Mesothelial cell of epicardium (in vitro differentiated cells): ENCODE results near the gene TXNDC12. TPM values are rescaled to one million over a fixed set of nuclear protein-coding genes. Genes with fewer than 3 reads are reported as not detected.

ENCODE experiments used
- DNase-seq, 2 experiments: peaks; one replicate each; pipeline ENCODE4 v3.0.0; 2021; ENCODE audit warnings: low spot score in 2 of 2; ENCODE audit not compliant: unreplicated experiment in 2 of 2
- H3K27ac Mint-ChIP-seq: 2 replicates; pipeline ENCODE4 v1.8.0; 2021; ENCODE audit warnings: mixed read lengths
- H3K27me3 Mint-ChIP-seq: 2 replicates; pipeline ENCODE4 v1.8.0; 2021; ENCODE audit warnings: low read depth, mixed read lengths
- H3K36me3 Mint-ChIP-seq: 2 replicates; pipeline ENCODE4 v1.8.0; 2021; ENCODE audit warnings: mixed read lengths
- H3K4me1 Mint-ChIP-seq: 2 replicates; pipeline ENCODE4 v1.8.0; 2021; ENCODE audit warnings: mixed read lengths
- H3K4me3 Mint-ChIP-seq: 2 replicates; pipeline ENCODE4 v1.8.0; 2021; ENCODE audit warnings: mild to moderate bottlenecking, moderate library complexity, mixed read lengths
- H3K9me3 Mint-ChIP-seq: 2 replicates; pipeline ENCODE4 v1.8.0; 2021; ENCODE audit warnings: mixed read lengths
- total RNA-seq: library from RNA; stranded (reverse); gene quantifications from 3 replicates; pipeline ENCODE4 v1.2.1, GENCODE V29; 2021
- TF ChIP-seq, protein P1 (sequence below): fragments of 200-600 bp; sonication (generic); IDR thresholded peaks from one replicate; pipeline ENCODE4 v1.5.0; 2021; ENCODE audit warnings: antibody characterized with exemption; ENCODE audit not compliant: unreplicated experiment

TXNDC12 gene
- total RNA-seq, 1 donor from 2014 or later: 46.7 TPM

DNA sequence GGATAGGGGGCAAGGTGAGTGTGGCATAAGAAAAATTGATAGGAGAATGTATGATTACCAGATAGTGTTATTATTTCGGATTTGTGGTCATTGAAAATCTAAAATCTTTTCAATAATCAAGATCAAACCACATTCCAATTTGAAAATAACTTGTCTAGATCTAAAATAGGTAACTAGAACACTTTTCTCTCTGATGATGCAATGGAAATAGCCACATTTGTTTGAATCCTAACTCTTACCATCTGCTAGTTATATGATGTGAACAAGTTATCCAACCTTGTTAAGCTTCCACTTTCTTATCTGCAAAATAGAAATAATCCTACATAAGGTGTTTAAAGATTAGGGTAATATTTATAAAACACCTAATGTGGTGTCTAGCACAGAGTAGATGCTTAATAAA is 4.9 kb upstream of the TXNDC12 start:
- DNase-seq: no peak
- H3K27ac Mint-ChIP-seq: no peak overlapping the region
- H3K9me3 Mint-ChIP-seq: no peaks in the 10 kb centered on the region
- H3K27me3 Mint-ChIP-seq: no peaks in the 10 kb centered on the region
- peaks cover 17% of the 10 kb centered on the region for H3K36me3 Mint-ChIP-seq
- TF ChIP-seq, protein P1, sequence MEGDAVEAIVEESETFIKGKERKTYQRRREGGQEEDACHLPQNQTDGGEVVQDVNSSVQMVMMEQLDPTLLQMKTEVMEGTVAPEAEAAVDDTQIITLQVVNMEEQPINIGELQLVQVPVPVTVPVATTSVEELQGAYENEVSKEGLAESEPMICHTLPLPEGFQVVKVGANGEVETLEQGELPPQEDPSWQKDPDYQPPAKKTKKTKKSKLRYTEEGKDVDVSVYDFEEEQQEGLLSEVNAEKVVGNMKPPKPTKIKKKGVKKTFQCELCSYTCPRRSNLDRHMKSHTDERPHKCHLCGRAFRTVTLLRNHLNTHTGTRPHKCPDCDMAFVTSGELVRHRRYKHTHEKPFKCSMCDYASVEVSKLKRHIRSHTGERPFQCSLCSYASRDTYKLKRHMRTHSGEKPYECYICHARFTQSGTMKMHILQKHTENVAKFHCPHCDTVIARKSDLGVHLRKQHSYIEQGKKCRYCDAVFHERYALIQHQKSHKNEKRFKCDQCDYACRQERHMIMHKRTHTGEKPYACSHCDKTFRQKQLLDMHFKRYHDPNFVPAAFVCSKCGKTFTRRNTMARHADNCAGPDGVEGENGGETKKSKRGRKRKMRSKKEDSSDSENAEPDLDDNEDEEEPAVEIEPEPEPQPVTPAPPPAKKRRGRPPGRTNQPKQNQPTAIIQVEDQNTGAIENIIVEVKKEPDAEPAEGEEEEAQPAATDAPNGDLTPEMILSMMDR: no peak
- H3K4me3 Mint-ChIP-seq: no peak overlapping the region
- H3K4me1 Mint-ChIP-seq: peaks cover 31% of the 10 kb centered on the region

DNA sequence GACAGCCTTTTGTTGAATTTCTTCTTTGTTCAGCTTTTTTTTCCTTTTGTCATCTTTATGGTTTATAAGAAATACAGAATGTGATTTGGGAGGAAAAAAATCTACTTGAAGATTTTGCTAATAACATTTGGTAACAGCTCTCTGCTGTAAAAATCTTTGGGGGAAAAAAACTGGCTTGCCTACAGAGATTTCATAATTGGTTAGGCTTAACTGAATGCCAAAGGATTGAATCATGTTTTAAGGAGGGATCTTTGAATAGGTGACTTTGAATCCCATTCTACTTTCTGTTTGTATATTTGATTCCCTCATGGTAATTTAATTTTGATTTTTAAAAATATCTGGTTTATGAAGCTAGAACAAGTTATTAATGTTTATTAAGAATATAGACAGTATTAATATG is 4.3 kb upstream of the TXNDC12 start:
- peaks cover 15% of the 10 kb centered on the region for H3K36me3 Mint-ChIP-seq

DNA sequence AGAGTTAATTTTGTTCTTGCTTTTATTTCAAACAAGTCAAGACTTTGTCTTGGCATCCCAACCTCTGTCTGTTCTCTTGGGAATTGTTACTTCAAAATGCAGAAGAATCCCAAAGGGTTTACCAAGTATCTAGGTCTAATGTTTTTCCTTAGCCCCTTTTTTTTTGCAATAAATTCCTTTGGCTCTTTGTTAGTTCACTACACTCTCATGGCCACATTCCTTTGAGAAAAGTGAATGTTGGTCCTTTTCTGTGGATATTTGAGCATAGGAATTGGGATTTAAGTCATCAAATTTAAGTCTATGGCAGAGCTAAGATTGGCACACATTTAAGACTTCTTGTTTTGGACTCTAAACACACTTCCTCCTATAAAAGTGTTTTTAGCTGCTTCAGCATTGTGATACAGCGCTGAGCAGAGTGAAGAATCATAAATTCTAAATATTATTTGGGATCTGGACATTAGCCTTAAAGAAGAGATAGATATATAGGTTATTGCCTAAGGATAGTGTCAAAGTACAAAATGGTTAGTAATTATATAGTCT is 3.0 kb upstream of the TXNDC12 start:
- Mint-ChIP-seq H3K9me3 (no peaks in the 10 kb centered on the region), H3K4me3 (peak overlapping the region; percentile 93), H3K36me3 (peaks cover 8% of the 10 kb centered on the region), H3K27me3 (no peaks in the 10 kb centered on the region), H3K27ac (peak overlapping the region; percentile 93), H3K4me1 (peaks cover 42% of the 10 kb centered on the region)
- TF ChIP-seq, protein P1: no peak
- no peak for DNase-seq

More for the DNA sequence above, 4.3 kb upstream of the TXNDC12 start:
- no peaks in the 10 kb centered on the region for H3K9me3 Mint-ChIP-seq
- peak overlapping the region; percentile 93 for H3K27ac Mint-ChIP-seq
- H3K4me1 Mint-ChIP-seq: peaks cover 34% of the 10 kb centered on the region
- TF ChIP-seq, protein P1: no peak
- no peak for DNase-seq
- no peaks in the 10 kb centered on the region for H3K27me3 Mint-ChIP-seq
- H3K4me3 Mint-ChIP-seq: peak overlapping the region; percentile 42

DNA sequence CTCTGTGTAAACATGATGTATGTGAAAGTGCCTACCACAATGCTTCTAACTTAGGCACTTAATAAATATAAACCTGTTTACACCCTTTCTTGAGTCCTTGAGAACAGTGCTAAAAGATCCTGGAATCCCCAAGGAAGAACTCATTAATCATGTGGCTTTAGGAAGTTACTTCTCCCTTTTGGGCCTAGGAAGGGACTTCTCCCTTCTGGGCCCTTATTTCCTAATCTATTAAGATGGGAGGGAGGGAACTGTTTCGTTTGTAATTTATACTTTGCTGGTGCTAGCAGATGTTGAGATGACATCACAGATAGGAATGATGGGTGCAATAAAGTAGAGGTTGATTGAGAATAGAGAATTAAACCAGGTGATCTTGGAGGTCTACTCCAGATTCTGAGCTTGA is 2.3 kb upstream of the TXNDC12 start:
- H3K9me3 Mint-ChIP-seq: no peaks in the 10 kb centered on the region
- TF ChIP-seq, protein P1: no peak

DNA sequence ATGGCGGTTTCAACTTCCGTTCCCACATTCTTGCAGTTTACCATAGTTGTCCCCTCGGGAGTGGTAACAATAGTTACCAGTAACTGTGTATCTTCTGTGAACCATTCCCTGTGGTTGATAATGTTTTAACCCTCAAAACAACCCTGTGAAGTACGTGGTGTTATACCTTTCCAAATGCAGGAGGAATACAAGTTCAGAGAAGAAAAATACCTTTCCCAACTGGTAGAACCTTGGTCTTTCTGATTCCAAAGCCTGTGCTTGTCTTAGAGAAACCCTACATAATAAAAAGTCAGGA is 1.9 kb upstream of the TXNDC12 start:
- TF ChIP-seq, protein P1: no peak
- H3K4me1 Mint-ChIP-seq: peaks cover 47% of the 10 kb centered on the region
- no peaks in the 10 kb centered on the region for H3K27me3 Mint-ChIP-seq
- peaks cover 11% of the 10 kb centered on the region for H3K36me3 Mint-ChIP-seq
- H3K9me3 Mint-ChIP-seq: no peaks in the 10 kb centered on the region
- DNase-seq: no peak
- H3K27ac Mint-ChIP-seq: peak overlapping the region; percentile 93
- peak overlapping the region; percentile 93 for H3K4me3 Mint-ChIP-seq

More for the DNA sequence above, 2.3 kb upstream of the TXNDC12 start:
- no peak for DNase-seq
- peak overlapping the region; percentile 93 for H3K4me3 Mint-ChIP-seq
- H3K27ac Mint-ChIP-seq: peak overlapping the region; percentile 93
- H3K36me3 Mint-ChIP-seq: peaks cover 10% of the 10 kb centered on the region
- H3K4me1 Mint-ChIP-seq: peaks cover 46% of the 10 kb centered on the region
- no peaks in the 10 kb centered on the region for H3K27me3 Mint-ChIP-seq
